ENCODE measurements around the gene OR4M1.

DNA sequence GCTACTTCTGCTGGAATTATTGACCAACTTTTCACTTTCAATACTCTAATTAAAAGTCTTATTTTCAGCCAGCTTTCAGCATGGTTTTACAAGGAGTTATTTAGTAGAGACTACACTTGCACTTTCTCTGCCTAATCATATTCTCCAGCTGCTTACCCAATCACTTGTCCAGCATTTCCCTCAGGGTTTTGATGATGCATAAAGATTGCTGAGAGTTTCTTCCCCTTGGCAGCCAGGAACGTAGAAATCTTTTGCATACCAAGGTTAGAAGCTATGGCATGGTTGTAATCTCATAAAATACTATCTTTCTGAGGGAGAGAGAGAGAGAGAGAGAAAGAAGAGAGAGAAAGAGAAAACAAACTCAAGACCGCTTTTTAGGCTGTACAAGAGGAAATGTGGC lies 19.1 kb upstream of the OR4M1 start:
- TF ChIP-seq, protein P1, sequence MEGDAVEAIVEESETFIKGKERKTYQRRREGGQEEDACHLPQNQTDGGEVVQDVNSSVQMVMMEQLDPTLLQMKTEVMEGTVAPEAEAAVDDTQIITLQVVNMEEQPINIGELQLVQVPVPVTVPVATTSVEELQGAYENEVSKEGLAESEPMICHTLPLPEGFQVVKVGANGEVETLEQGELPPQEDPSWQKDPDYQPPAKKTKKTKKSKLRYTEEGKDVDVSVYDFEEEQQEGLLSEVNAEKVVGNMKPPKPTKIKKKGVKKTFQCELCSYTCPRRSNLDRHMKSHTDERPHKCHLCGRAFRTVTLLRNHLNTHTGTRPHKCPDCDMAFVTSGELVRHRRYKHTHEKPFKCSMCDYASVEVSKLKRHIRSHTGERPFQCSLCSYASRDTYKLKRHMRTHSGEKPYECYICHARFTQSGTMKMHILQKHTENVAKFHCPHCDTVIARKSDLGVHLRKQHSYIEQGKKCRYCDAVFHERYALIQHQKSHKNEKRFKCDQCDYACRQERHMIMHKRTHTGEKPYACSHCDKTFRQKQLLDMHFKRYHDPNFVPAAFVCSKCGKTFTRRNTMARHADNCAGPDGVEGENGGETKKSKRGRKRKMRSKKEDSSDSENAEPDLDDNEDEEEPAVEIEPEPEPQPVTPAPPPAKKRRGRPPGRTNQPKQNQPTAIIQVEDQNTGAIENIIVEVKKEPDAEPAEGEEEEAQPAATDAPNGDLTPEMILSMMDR (IDR thresholded peaks at IDR 0.05) = no peak
- TF ChIP-seq POLR2A (IDR thresholded peaks at IDR 0.05) (no peak), EP300 (IDR thresholded peaks at IDR 0.05) (no peak)
